ENCODE measurements around the gene MAP3K6.
"Not testable (repeated sequence)": the region's sequence is repeated elsewhere in the genome, so short reads cannot be mapped to it uniquely, and the experiment has no call there.

MAP3K6 gene

DNA sequence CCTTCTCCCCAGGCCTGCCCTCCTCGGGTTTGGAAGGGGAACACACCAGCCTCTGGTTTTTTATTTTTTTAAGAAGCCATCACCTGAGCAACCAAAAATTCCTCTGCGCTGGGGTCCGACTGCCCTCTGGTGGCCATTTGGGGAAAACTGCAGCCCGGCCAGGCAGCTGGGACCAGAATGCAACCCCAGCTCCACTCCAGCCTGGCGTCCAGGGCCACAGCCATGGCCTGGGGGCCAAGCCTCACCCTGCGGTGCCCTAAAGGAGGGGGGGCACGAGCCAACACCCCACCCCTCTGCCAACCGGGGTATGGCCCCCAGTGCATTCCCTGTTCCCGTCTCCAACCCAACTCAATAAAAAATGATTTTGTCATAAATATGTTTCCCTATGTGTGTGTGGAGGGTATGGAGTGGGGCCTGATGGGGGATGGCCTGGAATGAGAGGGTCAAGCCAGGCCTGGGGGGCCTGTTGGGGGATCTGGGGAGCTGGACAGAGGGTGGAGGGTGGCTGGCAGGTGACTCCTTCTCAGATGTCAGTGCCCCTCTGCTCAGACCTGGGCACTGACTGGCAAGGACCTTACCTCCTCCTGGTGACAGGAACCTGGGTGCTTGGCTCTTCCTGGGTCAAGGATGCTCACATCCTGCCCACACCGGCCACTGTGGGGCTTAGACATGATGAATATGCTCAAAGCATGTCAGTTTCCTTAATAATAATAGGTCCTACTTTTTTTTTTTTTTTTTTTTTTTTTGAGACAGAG, 28.9 kb upstream of the MAP3K6 start:
- Histone ChIP-seq H3K4me1 (ENCODE audit: control insufficient read depth, insufficient read depth, low read length, poor library complexity, severe bottlenecking) (peaks cover 15% of the 10 kb centered on the region), H3K9me3 (ENCODE audit: control insufficient read depth, low read length) (no peaks in the 10 kb centered on the region), H3K4me3 (ENCODE audit: extremely low read depth, insufficient read depth, low read length, poor library complexity, severe bottlenecking) (no peak overlapping the region), H3K27ac (ENCODE audit: low read depth, low read length, severe bottlenecking) (no peak overlapping the region), H3K36me3 (ENCODE audit: control insufficient read depth, insufficient read depth, low read length) (no peaks in the 10 kb centered on the region)
- whole genome bisulfite sequencing, 2 experiments (ENCODE audit: insufficient coverage in 2 of 2): 0% methylated on average over 2 to 3 of the region's 10 CpGs

DNA sequence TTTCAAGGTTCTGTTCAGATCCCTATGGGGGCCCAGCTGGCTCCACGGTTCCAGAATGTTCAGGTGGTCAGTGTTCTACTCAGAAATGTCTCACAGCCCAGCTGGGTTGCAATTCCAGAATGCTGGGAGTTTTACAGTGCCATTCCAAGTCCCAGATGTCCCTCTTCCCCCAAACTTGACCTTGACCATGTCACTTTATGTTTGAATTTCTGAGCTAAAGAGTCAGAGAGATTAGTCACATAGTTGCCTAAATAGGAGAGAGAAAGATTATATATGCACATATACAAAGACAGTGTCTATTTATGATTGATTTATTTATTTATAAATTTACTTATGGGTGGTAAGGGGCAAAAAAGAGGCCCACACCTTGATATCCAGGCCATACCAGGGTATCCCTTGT, 28.2 kb upstream of the MAP3K6 start:
- Histone ChIP-seq H3K4me1 (ENCODE audit: control insufficient read depth, insufficient read depth, low read length, poor library complexity, severe bottlenecking) (peaks cover 15% of the 10 kb centered on the region), H3K9me3 (ENCODE audit: control insufficient read depth, low read length) (no peaks in the 10 kb centered on the region), H3K4me3 (ENCODE audit: extremely low read depth, insufficient read depth, low read length, poor library complexity, severe bottlenecking) (no peak overlapping the region), H3K36me3 (ENCODE audit: control insufficient read depth, insufficient read depth, low read length) (no peaks in the 10 kb centered on the region), H3K27ac (ENCODE audit: low read depth, low read length, severe bottlenecking) (no peak overlapping the region)
- WGBS, 2 experiments (ENCODE audit: insufficient coverage in 2 of 2): 86 to 91% methylated on average over 1 of the region's 1 CpG

DNA sequence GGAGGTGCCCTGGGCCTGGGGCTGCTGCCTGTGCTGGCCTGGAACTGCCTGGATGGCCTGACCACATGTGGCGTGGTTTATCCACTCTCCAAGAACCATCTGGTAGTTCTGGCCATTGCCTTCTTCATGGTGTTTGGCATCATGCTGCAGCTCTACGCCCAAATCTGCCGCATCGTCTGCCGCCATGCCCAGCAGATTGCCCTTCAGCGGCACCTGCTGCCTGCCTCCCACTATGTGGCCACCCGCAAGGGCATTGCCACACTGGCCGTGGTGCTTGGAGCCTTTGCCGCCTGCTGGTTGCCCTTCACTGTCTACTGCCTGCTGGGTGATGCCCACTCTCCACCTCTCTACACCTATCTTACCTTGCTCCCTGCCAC, 27.5 kb upstream of the MAP3K6 start:
- WGBS, 2 experiments (ENCODE audit: insufficient coverage in 2 of 2): 95 to 98% methylated on average over 7 to 9 of the region's 9 CpGs
- H3K4me3 ChIP-seq (ENCODE audit: extremely low read depth, insufficient read depth, low read length, poor library complexity, severe bottlenecking): no peak overlapping the region
- H3K4me1 ChIP-seq (ENCODE audit: control insufficient read depth, insufficient read depth, low read length, poor library complexity, severe bottlenecking): peaks cover 15% of the 10 kb centered on the region
- no peaks in the 10 kb centered on the region for H3K9me3 ChIP-seq (ENCODE audit: control insufficient read depth, low read length)
- H3K27ac ChIP-seq (ENCODE audit: low read depth, low read length, severe bottlenecking): no peak overlapping the region
- no peaks in the 10 kb centered on the region for H3K36me3 ChIP-seq (ENCODE audit: control insufficient read depth, insufficient read depth, low read length)

DNA sequence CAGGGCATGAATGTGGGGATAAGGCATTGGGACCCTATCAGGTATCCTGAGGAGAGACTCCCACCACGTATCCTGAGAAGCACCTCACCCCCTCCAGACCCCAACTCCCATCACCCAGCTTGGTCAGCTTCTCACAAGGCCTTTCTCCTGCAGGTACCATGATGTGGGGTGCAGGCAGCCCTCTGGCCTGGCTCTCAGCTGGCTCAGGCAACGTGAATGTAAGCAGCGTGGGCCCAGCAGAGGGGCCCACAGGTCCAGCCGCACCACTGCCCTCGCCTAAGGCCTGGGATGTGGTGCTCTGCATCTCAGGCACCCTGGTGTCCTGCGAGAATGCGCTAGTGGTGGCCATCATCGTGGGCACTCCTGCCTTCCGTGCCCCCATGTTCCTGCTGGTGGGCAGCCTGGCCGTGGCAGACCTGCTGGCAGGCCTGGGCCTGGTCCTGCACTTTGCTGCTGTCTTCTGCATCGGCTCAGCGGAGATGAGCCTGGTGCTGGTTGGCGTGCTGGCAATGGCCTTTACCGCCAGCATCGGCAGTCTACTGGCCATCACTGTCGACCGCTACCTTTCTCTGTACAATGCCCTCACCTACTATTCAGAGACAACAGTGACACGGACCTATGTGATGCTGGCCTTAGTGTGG, 27.0 kb upstream of the MAP3K6 start:
- Histone ChIP-seq H3K36me3 (ENCODE audit: control insufficient read depth, insufficient read depth, low read length) (no peaks in the 10 kb centered on the region), H3K4me1 (ENCODE audit: control insufficient read depth, insufficient read depth, low read length, poor library complexity, severe bottlenecking) (peaks cover 12% of the 10 kb centered on the region), H3K27ac (ENCODE audit: low read depth, low read length, severe bottlenecking) (no peak overlapping the region), H3K9me3 (ENCODE audit: control insufficient read depth, low read length) (no peaks in the 10 kb centered on the region), H3K4me3 (ENCODE audit: extremely low read depth, insufficient read depth, low read length, poor library complexity, severe bottlenecking) (no peak overlapping the region)
- WGBS, 2 experiments (ENCODE audit: insufficient coverage in 2 of 2): 89 to 96% methylated on average over 16 to 17 of the region's 18 CpGs

DNA sequence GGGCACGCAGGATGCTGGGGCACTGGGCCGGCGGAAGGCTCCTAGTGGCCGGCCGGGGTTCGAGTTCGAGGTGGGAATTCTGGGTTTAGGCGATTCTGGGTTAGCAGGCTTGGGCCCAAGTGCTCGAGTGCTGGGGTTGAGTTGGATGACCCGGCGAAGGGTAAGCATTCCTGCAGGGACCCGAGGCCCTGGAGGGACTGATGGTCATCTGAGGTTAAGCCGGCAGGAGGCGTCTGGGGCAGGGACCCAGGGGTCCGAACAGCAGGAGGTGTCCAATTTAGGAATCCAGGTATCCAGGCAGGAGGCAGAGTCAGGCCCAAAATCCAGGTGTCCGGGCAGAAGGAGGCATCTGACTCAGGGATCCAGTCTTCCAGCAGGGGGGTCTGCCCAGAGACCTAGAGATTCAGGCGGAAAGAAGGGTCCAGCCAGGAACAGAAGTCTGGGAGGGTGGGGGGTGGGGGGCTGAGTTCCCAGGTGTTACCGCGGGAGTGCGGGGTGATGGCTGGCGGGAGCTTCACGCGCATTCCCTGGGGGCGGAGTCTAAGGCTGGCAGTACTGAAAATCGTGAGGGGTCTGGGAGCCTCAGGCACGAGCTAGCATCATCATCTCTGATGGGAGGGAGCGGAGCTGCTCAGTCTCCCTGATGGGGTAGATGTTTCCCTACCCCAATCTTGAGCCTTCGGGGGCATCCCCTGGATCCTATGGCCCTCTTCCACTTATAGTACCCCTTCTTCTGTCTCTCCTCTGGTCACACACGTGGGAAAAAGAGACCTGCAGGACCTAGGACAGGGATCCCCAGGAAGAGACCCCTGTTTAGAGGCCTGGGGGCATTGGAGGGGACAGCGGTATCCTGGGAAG, 26.2 kb upstream of the MAP3K6 start:
- no peaks in the 10 kb centered on the region for H3K36me3 ChIP-seq (ENCODE audit: control insufficient read depth, insufficient read depth, low read length)
- peak overlapping the region; percentile 70 for H3K4me3 ChIP-seq (ENCODE audit: extremely low read depth, insufficient read depth, low read length, poor library complexity, severe bottlenecking)
- H3K9me3 ChIP-seq (ENCODE audit: control insufficient read depth, low read length): no peaks in the 10 kb centered on the region
- H3K27ac ChIP-seq (ENCODE audit: low read depth, low read length, severe bottlenecking): peak overlapping the region; percentile 71
- 15 to 18% methylated on average over 19 to 29 of the region's 30 CpGs for WGBS, 2 experiments (ENCODE audit: insufficient coverage in 2 of 2)
- H3K4me1 ChIP-seq (ENCODE audit: control insufficient read depth, insufficient read depth, low read length, poor library complexity, severe bottlenecking): peaks cover 11% of the 10 kb centered on the region

DNA sequence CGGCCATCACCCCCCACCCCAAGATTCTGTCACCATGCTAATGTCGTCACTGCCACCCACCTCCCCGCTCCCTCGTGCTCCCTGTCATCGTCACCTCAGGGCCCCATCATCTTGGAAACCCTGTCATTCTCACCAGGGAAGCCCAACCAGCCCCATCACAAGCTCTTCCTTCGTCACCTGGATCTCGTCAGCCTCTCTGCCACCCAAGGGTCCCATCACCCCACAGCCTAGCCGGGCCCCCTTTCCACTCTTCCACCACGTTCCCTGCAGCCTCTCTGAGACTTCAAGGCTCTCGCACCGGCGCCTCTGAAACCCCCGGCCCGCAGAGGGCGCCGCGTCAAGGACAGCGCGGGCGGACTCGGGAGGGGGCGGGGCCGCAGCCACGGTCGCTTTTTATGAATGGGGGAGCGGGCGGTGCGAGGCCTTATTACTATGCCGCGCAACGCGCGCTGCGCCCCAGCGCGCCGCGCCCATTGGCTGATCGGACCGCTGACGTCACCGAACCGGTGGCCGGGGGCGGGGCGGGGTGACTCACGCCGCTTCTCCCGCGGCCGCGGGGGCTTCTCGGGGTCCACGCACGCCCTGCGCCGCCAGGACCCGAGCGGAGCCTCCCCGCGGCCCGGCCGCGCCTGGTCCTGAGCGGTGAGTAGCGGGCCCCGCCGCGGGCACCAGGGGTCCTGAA, 25.5 kb upstream of the MAP3K6 start, which contains the start of gene GPR3:
GPR3 (plus strand) TSS at position 527 of the 682 bp plus-strand sequence. CDS start 1,177 bp downstream, outside the sequence.
- peaks cover 8% of the 10 kb centered on the region for H3K4me1 ChIP-seq (ENCODE audit: control insufficient read depth, insufficient read depth, low read length, poor library complexity, severe bottlenecking)
- H3K36me3 ChIP-seq (ENCODE audit: control insufficient read depth, insufficient read depth, low read length): no peaks in the 10 kb centered on the region
- H3K27ac ChIP-seq (ENCODE audit: low read depth, low read length, severe bottlenecking): peak within 1 kb of the TSS; percentile 71
- peak within 1 kb of the TSS; percentile 70 for H3K4me3 ChIP-seq (ENCODE audit: extremely low read depth, insufficient read depth, low read length, poor library complexity, severe bottlenecking)
- 6 to 11% methylated on average over 32 to 39 of the region's 69 CpGs for WGBS, 2 experiments (ENCODE audit: insufficient coverage in 2 of 2)
- no peaks in the 10 kb centered on the region for H3K9me3 ChIP-seq (ENCODE audit: control insufficient read depth, low read length)

DNA sequence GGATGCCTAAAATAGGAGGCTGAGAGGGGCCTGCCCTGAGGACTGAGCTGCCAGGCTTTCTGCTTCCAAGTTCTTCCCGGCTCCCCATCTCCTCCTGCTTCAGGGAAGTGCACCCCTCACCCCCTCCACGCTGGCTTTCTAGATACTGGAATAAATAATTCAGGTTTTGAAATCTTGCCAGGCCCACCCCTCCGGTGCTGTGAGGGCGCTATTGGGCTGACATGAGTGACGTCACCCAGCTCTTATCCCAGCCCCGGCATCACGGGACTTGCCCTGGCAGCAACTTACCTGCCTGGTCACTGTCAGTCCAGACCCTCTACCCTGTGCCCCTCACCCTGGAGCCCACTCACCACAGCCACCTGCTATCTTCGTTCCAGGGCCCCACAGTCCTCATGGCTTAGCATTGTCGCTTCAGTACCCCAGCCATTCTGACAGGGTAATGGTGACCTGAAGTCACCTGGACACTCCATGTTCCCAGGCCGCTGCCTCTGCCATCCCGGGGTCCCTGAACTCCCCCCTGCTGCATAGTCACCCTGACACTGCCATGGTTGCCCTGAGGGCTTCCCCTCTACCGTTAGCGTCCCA, 24.8 kb upstream of the MAP3K6 start:
- WGBS, 2 experiments (ENCODE audit: insufficient coverage in 2 of 2): 53% methylated on average over 11 to 12 of the region's 13 CpGs
- Histone ChIP-seq H3K4me3 (ENCODE audit: extremely low read depth, insufficient read depth, low read length, poor library complexity, severe bottlenecking) (peak overlapping the region; percentile 70), H3K27ac (ENCODE audit: low read depth, low read length, severe bottlenecking) (no peak overlapping the region)

DNA sequence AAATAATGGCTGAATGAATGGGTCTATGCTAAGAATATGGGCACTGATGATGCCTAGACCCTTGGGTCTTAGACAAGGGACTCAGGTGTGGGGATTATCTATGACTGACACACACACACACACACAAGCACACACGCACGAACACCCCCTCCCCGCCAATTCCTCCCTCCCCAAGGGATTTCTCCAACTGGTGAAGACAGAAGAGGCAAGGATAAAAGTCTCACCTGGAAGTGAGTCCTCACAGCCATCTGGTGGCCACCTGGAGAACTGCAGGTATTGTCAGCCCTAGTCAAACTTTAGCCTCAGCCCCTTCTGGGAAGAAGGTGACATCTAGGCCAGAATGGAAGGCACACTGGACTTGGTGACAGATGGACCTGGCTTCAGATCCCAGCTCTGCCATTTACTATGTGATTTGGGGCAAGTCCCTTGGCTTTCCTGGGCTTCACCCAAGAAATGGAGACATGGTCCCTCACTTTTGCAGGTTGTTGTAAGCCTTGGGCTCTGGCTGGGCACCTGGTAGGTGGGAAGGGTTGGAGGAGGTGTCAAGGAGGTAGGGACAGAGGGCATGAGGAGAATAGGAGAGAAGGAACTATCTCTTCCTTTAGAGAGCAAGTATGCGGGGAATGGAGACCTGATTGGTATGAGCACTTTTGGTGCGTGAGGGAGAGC, 21.7 kb upstream of the MAP3K6 start:
- no peak overlapping the region for H3K4me3 ChIP-seq (ENCODE audit: extremely low read depth, insufficient read depth, low read length, poor library complexity, severe bottlenecking)
- H3K27ac ChIP-seq (ENCODE audit: low read depth, low read length, severe bottlenecking): no peak overlapping the region
- WGBS, 2 experiments (ENCODE audit: insufficient coverage in 2 of 2): 0 to 86% methylated on average over 1 to 2 of the region's 5 CpGs
- no peaks in the 10 kb centered on the region for H3K36me3 ChIP-seq (ENCODE audit: control insufficient read depth, insufficient read depth, low read length)
- peaks cover 8% of the 10 kb centered on the region for H3K4me1 ChIP-seq (ENCODE audit: control insufficient read depth, insufficient read depth, low read length, poor library complexity, severe bottlenecking)
- no peaks in the 10 kb centered on the region for H3K9me3 ChIP-seq (ENCODE audit: control insufficient read depth, low read length)

More for the DNA sequence above, 24.8 kb upstream of the MAP3K6 start:
- Histone ChIP-seq H3K36me3 (ENCODE audit: control insufficient read depth, insufficient read depth, low read length) (no peaks in the 10 kb centered on the region), H3K4me1 (ENCODE audit: control insufficient read depth, insufficient read depth, low read length, poor library complexity, severe bottlenecking) (peaks cover 8% of the 10 kb centered on the region), H3K9me3 (ENCODE audit: control insufficient read depth, low read length) (no peaks in the 10 kb centered on the region)

DNA sequence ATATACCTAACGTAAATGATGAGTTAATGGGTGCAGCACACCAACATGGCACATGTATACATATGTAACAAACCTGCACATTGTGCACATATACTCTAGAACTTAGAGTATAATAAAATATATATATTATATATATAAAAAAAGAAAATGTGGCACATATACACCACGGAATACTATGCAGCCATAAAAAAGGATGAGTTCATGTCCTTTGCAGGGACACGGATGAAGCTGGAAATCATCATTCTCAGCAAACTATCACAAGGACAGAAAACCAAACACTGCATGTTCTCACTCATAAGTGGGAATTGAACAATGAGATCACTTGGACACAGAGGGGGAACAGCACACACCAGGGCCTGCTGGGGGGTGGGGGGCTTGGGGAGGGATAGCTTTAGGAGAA, 18.0 kb upstream of the MAP3K6 start:
- not testable (repeated sequence) for H3K9me3 ChIP-seq (ENCODE audit: control insufficient read depth, low read length); H3K4me3 ChIP-seq (ENCODE audit: extremely low read depth, insufficient read depth, low read length, poor library complexity, severe bottlenecking); H3K4me1 ChIP-seq (ENCODE audit: control insufficient read depth, insufficient read depth, low read length, poor library complexity, severe bottlenecking); H3K27ac ChIP-seq (ENCODE audit: low read depth, low read length, severe bottlenecking); H3K36me3 ChIP-seq (ENCODE audit: control insufficient read depth, insufficient read depth, low read length)
- WGBS, 2 experiments (ENCODE audit: insufficient coverage in 2 of 2): no CpG with 5 or more reads among the region's 3 CpGs
